Osteoblast (primary cell): ENCODE measurements around the gene TTC32. TPM values are rescaled to one million over a fixed set of nuclear protein-coding genes. Genes with fewer than 3 reads are reported as not detected.

Experiments
- DNase-seq: peaks from one replicate; pipeline ENCODE4 v3.0.0; 2011; ENCODE audit warnings: low spot score, mixed read lengths; ENCODE audit not compliant: insufficient read length; ENCODE audit errors: missing footprints
- H2AFZ ChIP-seq: 2 replicates; pipeline ENCODE4 v1.6.0; 2011; ENCODE audit warnings: mild to moderate bottlenecking, low read length
- H3K27ac ChIP-seq: 2 replicates; pipeline ENCODE4 v1.5.1; 2011; ENCODE audit warnings: mild to moderate bottlenecking, low read depth, low read length, moderate library complexity
- H3K27me3 ChIP-seq: 2 replicates; pipeline ENCODE4 v1.6.0; 2012; ENCODE audit warnings: mild to moderate bottlenecking, control low read depth, inconsistent platforms, low read length, moderate library complexity; ENCODE audit not compliant: insufficient read depth
- H3K36me3 ChIP-seq: 2 replicates; pipeline ENCODE4 v1.5.1; 2011; ENCODE audit warnings: mild to moderate bottlenecking, low read length, control low read depth, moderate library complexity; ENCODE audit not compliant: insufficient read depth
- H3K4me1 ChIP-seq: 2 replicates; pipeline ENCODE4 v1.5.1; 2011; ENCODE audit warnings: mild to moderate bottlenecking, low read length, control low read depth, moderate library complexity; ENCODE audit not compliant: insufficient read depth
- H3K4me2 ChIP-seq: 2 replicates; pipeline ENCODE4 v1.6.0; 2011; ENCODE audit warnings: mild to moderate bottlenecking, low read length; ENCODE audit not compliant: insufficient read depth
- H3K4me3 ChIP-seq: fragments of 200-600 bp; sonication (generic); 3 replicates; pipeline ENCODE4 v1.5.1; 2012; ENCODE audit warnings: mild to moderate bottlenecking, low read length, inconsistent platforms; ENCODE audit not compliant: insufficient read depth
- H3K79me2 ChIP-seq: 2 replicates; pipeline ENCODE4 v1.6.0; 2012; ENCODE audit warnings: mild to moderate bottlenecking, low read length, control low read depth, inconsistent platforms; ENCODE audit not compliant: insufficient read depth
- H3K9me3 ChIP-seq: 2 replicates; pipeline ENCODE4 v1.5.1; 2011; ENCODE audit warnings: low read depth, low read length, control low read depth
- H4K20me1 ChIP-seq: 2 replicates; pipeline ENCODE4 v1.6.0; 2012; ENCODE audit warnings: mild to moderate bottlenecking, low read length, control low read depth; ENCODE audit not compliant: insufficient read depth
- total RNA-seq: library from RNA; depleted of rRNA; stranded (reverse); fragments of >200 nt; gene quantifications from 2 replicates; pipeline ENCODE4 v1.2.3, GENCODE V29; 2012
- TF ChIP-seq, protein P1 (sequence below): IDR thresholded peaks from 2 replicates; pipeline ENCODE4 v1.5.1; 2011; ENCODE audit warnings: mild to moderate bottlenecking, low read depth, low read length, moderate library complexity; ENCODE audit errors: extremely low read depth

TTC32 gene
- total RNA-seq, 1 donor = 14.8 TPM

GRCh38 chr2:19850056-19851050 is 51.4 kb downstream of the TTC32 start:
- TF ChIP-seq, protein P1, sequence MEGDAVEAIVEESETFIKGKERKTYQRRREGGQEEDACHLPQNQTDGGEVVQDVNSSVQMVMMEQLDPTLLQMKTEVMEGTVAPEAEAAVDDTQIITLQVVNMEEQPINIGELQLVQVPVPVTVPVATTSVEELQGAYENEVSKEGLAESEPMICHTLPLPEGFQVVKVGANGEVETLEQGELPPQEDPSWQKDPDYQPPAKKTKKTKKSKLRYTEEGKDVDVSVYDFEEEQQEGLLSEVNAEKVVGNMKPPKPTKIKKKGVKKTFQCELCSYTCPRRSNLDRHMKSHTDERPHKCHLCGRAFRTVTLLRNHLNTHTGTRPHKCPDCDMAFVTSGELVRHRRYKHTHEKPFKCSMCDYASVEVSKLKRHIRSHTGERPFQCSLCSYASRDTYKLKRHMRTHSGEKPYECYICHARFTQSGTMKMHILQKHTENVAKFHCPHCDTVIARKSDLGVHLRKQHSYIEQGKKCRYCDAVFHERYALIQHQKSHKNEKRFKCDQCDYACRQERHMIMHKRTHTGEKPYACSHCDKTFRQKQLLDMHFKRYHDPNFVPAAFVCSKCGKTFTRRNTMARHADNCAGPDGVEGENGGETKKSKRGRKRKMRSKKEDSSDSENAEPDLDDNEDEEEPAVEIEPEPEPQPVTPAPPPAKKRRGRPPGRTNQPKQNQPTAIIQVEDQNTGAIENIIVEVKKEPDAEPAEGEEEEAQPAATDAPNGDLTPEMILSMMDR = no peak

GRCh38 chr2:19848952-19849351 is 52.8 kb downstream of the TTC32 start:
- no peak for DNase-seq
- no peak overlapping the region for H3K4me2 ChIP-seq
- no peaks in the 10 kb centered on the region for H3K9me3 ChIP-seq
- no peak overlapping the region for H2AFZ ChIP-seq
- no peaks in the 10 kb centered on the region for H3K79me2 ChIP-seq
- H4K20me1 ChIP-seq = no peaks in the 10 kb centered on the region
- peaks cover 11% of the 10 kb centered on the region for H3K27me3 ChIP-seq
- no peaks in the 10 kb centered on the region for H3K36me3 ChIP-seq
- H3K4me3 ChIP-seq = no peak overlapping the region
- no peaks in the 10 kb centered on the region for H3K4me1 ChIP-seq
- TF ChIP-seq, protein P1 = no peak
- no peak overlapping the region for H3K27ac ChIP-seq

More at GRCh38 chr2:19850056-19851050, 51.4 kb downstream of the TTC32 start:
- H4K20me1 ChIP-seq = no peaks in the 10 kb centered on the region
- H3K4me1 ChIP-seq = no peaks in the 10 kb centered on the region
- no peak for DNase-seq
- no peaks in the 10 kb centered on the region for H3K79me2 ChIP-seq
- no peak overlapping the region for H3K27ac ChIP-seq
- H3K9me3 ChIP-seq = no peaks in the 10 kb centered on the region
- H3K27me3 ChIP-seq = peaks cover 9% of the 10 kb centered on the region
- H2AFZ ChIP-seq = no peak overlapping the region
- H3K4me2 ChIP-seq = no peak overlapping the region
- H3K4me3 ChIP-seq = no peak overlapping the region
- H3K36me3 ChIP-seq = no peaks in the 10 kb centered on the region

GRCh38 chr2:19848029-19848750 is 53.6 kb downstream of the TTC32 start:
- Histone ChIP-seq H3K27me3 (peaks cover 11% of the 10 kb centered on the region), H3K4me3 (no peak overlapping the region), H3K79me2 (no peaks in the 10 kb centered on the region), H4K20me1 (no peaks in the 10 kb centered on the region), H3K36me3 (no peaks in the 10 kb centered on the region), H3K4me1 (no peaks in the 10 kb centered on the region), H3K27ac (no peak overlapping the region), H2AFZ (no peak overlapping the region), H3K4me2 (no peak overlapping the region), H3K9me3 (no peaks in the 10 kb centered on the region)
- DNase-seq = no peak
- TF ChIP-seq, protein P1 = no peak

DNA sequence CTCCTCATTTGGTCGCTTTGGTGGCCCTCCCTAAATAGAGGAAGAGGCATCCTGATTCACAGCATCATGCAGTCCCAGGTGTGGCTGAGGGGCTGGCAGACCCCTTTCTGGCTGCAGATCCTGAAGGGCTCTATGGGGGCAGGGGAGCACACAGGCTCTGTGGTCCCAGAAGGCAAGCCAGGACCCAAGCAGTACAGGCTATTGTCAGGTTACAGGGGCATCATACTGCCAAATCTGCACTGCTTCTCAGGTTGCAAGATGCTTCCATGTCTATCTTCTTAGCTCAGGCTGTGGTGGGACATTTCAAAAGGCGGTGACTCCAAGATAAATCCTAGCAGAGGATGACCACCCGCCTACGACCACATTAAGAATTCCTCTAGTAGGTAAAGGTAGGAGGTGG is 54.3 kb downstream of the TTC32 start:
- Histone ChIP-seq H3K4me3 (no peak overlapping the region), H3K9me3 (no peaks in the 10 kb centered on the region), H2AFZ (no peak overlapping the region), H3K4me1 (no peaks in the 10 kb centered on the region), H3K4me2 (no peak overlapping the region), H3K27me3 (peaks cover 11% of the 10 kb centered on the region), H4K20me1 (no peaks in the 10 kb centered on the region), H3K79me2 (no peaks in the 10 kb centered on the region), H3K36me3 (no peaks in the 10 kb centered on the region), H3K27ac (no peak overlapping the region)
- no peak for DNase-seq
- TF ChIP-seq, protein P1 = no peak
